Measurements from ENCODE around the gene CD6.

The CD6 gene

DNA sequence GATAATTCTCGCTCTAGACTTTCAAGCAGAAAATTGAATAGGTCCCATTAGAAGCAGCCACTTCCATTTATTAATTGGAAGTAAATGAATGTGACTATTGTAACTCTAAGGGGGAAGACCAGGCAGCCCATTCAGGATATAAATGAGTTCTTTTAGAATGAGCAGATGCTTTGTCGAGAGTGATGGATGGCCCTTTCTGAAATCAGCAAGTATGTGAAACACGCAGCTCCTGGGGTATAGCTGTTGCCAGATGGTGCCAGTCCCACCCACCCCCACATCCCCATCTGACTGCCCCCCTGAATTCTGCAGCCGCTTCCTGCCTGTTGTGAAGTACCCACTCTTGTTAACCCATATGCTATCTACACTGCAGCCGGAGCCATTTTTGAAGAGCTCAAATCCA, 23.2 kb upstream of the CD6 start:
- TF ChIP-seq, protein P1, sequence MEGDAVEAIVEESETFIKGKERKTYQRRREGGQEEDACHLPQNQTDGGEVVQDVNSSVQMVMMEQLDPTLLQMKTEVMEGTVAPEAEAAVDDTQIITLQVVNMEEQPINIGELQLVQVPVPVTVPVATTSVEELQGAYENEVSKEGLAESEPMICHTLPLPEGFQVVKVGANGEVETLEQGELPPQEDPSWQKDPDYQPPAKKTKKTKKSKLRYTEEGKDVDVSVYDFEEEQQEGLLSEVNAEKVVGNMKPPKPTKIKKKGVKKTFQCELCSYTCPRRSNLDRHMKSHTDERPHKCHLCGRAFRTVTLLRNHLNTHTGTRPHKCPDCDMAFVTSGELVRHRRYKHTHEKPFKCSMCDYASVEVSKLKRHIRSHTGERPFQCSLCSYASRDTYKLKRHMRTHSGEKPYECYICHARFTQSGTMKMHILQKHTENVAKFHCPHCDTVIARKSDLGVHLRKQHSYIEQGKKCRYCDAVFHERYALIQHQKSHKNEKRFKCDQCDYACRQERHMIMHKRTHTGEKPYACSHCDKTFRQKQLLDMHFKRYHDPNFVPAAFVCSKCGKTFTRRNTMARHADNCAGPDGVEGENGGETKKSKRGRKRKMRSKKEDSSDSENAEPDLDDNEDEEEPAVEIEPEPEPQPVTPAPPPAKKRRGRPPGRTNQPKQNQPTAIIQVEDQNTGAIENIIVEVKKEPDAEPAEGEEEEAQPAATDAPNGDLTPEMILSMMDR (conservative IDR thresholded peaks at IDR 0.05), result no peak
- H3K27ac ChIP-seq, result no peak overlapping the region

DNA sequence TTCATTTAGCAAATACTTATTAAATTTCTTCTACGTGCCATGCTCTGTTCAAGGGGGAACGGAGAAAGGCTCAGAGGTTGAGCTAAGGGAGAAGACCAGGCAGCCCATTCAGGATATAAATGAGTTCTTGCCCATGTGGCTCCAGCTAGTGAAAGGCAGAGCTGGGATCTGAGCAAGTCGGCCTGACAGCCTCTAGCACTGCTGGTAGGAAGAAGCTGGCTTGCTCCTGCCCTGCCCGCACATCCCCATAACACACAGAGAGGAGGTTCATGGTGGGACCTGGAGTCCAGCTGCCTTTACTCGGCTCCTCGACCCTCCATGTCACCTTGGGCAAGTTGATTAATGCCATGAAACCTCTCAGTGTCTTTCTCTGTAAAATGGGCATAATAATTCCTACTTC, 21.5 kb upstream of the CD6 start:
- H3K27ac ChIP-seq, result no peak overlapping the region
- TF ChIP-seq, protein P1 (conservative IDR thresholded peaks at IDR 0.05), result no peak

DNA sequence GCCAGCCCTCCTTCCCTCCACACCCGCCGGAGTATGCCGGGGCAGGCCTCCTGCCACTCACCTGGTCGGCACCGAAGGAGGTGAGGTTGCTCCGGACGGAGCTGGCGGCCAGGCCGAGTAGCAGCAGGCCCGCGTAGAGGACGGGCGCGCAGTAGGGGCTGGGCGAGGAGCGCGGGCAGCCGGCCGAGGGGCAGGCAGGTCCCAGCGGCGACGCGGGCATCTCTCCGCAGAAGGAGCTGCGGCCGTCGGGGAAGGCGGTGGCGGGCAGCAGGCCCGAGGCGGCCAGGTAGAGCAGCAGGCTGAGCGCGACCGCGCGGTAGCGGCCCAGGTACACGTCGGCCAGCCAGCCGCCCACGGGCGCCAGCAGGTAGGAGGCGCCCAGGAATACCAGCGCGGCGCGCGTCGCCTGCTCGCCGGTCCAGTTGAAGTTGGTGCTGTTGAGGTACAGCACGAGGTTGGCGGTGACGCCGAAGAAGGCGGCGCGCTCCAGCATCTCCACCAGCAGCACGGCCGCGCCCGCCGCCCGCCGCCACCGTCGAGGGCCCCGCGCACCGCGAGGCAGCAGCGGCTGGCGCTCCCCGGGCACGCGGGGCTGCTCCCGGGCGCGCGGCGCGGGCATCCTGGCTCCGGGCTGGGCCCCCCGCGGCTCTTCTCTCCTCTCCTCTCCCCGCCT, 20.4 kb upstream of the CD6 start:
- TF ChIP-seq, protein P1 (conservative IDR thresholded peaks at IDR 0.05), result no peak
- no peak overlapping the region for H3K27ac ChIP-seq

DNA sequence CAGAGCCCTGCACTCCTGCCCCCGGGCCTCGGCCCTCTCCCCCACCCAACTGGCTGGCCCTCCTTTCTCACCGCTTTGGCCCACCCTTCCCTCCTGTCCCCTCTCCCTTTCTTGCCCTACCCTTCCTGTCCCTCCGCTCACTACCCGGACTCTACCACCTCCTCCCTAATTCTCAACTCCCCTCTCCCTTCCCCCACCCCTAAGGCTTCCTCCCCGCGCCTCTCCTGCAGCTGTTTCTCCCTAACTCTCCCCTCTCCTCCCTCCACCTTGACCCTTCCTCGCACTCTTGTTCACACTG, 19.9 kb upstream of the CD6 start:
- TF ChIP-seq, protein P1 (conservative IDR thresholded peaks at IDR 0.05), result no peak
- no peak overlapping the region for H3K27ac ChIP-seq

DNA sequence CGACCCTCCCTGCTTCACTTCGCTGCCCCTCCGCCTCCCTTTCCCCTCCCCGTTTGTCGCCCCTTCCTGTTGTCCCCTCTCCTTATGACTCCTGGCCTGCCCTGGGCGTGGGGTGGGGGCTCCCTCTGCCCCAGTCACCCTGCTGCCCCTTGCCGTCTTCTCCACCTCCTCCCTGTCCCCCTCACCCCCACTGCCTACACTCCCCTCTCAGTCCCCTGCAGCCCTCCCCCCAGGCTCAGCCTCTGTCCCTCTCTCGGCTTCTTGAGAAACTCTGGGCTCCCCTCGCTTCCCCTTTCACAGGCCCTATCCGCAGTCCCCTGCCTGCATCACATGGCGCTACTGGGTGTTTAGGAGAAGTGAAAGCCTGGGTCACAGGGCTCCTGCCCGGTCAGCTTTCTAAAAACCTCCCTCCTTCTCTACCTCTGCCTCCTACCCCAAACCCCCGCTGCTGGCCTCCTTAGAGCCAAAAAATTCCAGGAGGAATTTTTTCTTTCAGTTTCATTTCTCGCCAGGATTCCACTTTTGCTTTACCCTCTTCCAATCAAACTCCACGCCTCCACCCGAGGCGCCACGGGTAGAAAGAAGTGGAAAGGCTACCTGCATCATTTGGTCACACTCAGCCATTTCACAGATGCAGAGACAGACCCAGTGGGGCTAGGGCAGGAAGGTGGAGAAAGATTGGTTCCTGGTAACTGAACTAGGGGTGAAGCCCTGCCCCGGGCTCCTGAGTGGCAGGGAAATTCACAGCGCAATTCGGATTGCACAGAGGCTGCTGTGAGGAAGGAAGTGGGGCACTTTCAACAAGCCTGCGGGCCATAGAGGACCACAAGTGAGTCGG, 19.4 kb upstream of the CD6 start, which contains the start of gene SLC15A3:
SLC15A3 (minus strand) TSS at position 273 of the 838 bp plus-strand sequence. CDS start 625 bp downstream, outside the sequence.
- no peak within 1 kb of the TSS for H3K27ac ChIP-seq
- TF ChIP-seq, protein P1 (conservative IDR thresholded peaks at IDR 0.05), result no peak

DNA sequence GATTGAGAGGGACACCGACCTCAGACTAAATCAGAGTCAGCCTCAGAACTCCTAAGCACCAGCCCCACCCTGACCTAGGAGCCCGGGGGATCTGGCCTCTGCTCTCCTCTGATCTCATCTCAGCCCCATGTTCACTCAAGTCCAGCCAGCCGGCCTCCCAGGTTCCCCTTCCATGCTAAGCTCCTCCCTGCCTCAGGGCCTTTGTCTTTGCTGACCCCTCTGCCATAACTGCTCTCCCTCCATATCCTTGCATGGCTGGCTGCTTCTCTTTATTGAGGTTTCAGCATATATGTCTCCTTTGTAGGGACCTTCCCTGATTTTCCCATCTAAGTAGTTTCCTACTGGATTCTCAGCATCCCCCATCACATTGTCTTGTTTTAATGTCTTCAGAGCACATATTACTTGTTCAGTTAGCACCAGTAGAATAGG, 18.7 kb upstream of the CD6 start:
- TF ChIP-seq, protein P1 (conservative IDR thresholded peaks at IDR 0.05), result no peak
- H3K27ac ChIP-seq, result no peak overlapping the region

DNA sequence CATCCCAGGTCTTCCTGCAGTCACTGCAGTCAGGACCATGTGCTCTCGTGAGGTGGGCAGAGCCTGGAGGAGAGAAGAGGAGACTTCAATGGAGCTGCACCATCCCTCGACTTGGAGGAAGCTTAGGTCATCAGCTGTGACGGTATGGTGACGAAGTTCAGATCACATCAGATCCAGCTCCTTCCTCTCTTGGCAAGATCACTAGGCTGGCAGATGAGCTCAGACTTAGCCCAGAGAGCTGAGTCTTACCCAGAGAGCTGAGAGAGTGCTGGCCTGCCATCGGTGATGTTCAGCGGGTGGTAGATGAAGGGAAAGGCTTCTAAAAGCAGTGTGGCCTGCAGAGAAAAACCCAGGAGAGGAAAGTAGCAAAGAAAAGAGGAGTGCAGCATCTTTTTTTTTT, 17.7 kb upstream of the CD6 start:
- no peak overlapping the region for H3K27ac ChIP-seq
- TF ChIP-seq, protein P1 (conservative IDR thresholded peaks at IDR 0.05), result no peak

Measured in VCaP (cell line).